ENCODE data around the gene PDE10A. TPM values are rescaled to one million over a fixed set of nuclear protein-coding genes. Genes with fewer than 3 reads are reported as not detected.

Gene PDE10A
- total and polyA plus RNA-seq, 8 donors: 0.78 to 58.2 (median 4.0) TPM; not detected in 1

DNA sequence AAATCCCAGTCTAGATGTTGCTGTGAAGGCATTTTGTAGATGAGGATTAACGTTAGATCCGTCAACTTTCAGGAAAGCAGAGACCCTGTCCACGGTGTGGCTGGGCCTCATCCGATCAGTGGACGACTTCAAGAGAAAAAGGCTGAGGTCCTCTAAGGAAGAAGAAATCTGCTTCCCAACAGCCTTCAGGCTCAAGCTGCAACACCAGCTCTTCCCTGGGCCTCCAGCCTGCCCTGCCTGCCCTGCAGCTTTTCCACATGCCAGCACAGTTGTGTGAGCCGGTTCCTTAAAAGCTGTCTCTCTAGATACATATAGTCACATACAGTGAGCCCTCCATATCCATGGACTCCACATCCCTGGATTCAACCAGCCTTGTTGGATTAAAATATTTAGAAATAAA, 14.1 kb upstream of the PDE10A start:
- TF ChIP-seq EP300 (IDR thresholded peaks at IDR 0.05) (no peak), POLR2A (IDR thresholded peaks at IDR 0.05) (no peak), POLR2AphosphoS5 (IDR thresholded peaks at IDR 0.05) (no peak)
- TF ChIP-seq, protein P1, sequence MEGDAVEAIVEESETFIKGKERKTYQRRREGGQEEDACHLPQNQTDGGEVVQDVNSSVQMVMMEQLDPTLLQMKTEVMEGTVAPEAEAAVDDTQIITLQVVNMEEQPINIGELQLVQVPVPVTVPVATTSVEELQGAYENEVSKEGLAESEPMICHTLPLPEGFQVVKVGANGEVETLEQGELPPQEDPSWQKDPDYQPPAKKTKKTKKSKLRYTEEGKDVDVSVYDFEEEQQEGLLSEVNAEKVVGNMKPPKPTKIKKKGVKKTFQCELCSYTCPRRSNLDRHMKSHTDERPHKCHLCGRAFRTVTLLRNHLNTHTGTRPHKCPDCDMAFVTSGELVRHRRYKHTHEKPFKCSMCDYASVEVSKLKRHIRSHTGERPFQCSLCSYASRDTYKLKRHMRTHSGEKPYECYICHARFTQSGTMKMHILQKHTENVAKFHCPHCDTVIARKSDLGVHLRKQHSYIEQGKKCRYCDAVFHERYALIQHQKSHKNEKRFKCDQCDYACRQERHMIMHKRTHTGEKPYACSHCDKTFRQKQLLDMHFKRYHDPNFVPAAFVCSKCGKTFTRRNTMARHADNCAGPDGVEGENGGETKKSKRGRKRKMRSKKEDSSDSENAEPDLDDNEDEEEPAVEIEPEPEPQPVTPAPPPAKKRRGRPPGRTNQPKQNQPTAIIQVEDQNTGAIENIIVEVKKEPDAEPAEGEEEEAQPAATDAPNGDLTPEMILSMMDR (IDR thresholded peaks at IDR 0.05): no peak
- no peak overlapping the region for H3K4me3 ChIP-seq
- no peaks in the 10 kb centered on the region for H3K36me3 ChIP-seq
- intact Hi-C loops (cut with DNase I; ENCODE audit: low total_unique reads): no loop called here
- no peaks in the 10 kb centered on the region for H3K4me1 ChIP-seq
- H3K9me3 ChIP-seq: no peaks in the 10 kb centered on the region
- H3K27me3 ChIP-seq: peaks cover 0 to under 1% (median 0%) of the 10 kb centered on the region in 3 donors
- DNase-seq: no peak
- H3K27ac ChIP-seq: no peak overlapping the region
- 85 to 94% (median 92%) methylated on average over 6 of the region's 6 CpGs for WGBS, 5 donors

DNA sequence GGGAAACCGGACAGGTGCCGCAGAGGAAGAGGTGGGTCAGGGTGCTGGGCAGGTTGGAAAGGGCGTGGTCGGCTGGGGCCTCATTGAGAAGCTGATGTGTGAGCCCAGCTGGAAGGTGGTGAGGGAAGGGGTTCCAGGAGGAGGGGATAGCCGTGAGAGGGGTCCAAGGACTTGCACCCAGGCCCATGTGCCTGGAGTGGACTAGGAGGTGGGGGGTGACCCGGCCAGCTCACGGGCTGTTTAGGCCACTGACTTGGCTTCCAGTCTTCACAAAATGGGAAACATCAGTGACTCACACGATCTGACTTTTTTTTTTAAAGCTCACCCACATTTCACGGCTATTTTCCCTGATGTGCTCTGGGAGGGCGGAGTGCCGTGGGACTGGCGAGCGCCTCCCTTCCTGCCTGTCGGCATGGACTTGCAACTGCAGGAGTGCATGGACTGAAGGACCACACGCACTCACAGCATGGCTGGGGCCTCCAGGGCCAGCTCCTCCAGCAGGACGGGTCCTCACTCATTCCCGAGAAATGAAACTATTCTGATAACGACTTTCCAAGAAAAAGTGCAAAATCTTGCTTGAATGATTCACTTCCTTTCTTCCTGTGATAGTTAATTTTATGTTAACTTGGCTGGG, 13.5 kb upstream of the PDE10A start:
- Histone ChIP-seq H3K4me3 (no peak overlapping the region), H3K27me3 (no peaks in the 10 kb centered on the region), H3K9me3 (no peaks in the 10 kb centered on the region), H3K4me1 (no peaks in the 10 kb centered on the region), H3K36me3 (no peaks in the 10 kb centered on the region), H3K27ac (no peak overlapping the region)
- 77 to 90% (median 80%) methylated on average over 17 to 18 of the region's 18 CpGs for WGBS, 5 donors
- intact Hi-C loops (cut with DNase I; ENCODE audit: low total_unique reads): no loop called here
- TF ChIP-seq, protein P1 (IDR thresholded peaks at IDR 0.05): no peak
- TF ChIP-seq EP300 (IDR thresholded peaks at IDR 0.05): no peak
- no peak for TF ChIP-seq POLR2AphosphoS5 (IDR thresholded peaks at IDR 0.05)
- no peak for TF ChIP-seq POLR2A (IDR thresholded peaks at IDR 0.05)
- DNase-seq: no peak

DNA sequence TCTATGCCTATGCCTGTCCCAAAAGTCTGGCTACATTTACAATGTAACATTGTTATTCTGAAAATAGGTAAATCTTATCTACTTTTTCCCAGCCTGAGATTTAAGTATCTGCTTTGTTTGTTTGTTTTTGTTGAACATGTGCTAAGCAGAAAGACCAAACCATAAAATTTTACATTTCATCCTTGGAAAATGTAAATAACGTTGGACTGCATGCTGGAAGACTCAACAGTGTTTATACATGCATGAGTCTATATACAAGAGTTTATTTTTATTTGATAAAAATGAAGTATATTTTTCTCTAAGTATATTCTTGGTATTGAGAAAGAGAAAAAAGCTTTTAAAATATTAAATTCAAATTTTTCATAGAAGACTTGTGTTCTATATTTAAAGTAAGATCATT, 12.1 kb upstream of the PDE10A start:
- Histone ChIP-seq H3K36me3 (no peaks in the 10 kb centered on the region), H3K4me1 (no peaks in the 10 kb centered on the region), H3K27me3 (peaks cover 0 to 7% (median 0%) of the 10 kb centered on the region in 3 donors), H3K27ac (no peak overlapping the region), H3K9me3 (no peaks in the 10 kb centered on the region), H3K4me3 (no peak overlapping the region)
- TF ChIP-seq POLR2AphosphoS5 (IDR thresholded peaks at IDR 0.05) (no peak), POLR2A (IDR thresholded peaks at IDR 0.05) (no peak), EP300 (IDR thresholded peaks at IDR 0.05) (no peak)
- TF ChIP-seq, protein P1 (IDR thresholded peaks at IDR 0.05): no peak
- no peak for DNase-seq
- WGBS, 5 donors: 49 to 59% (median 55%) methylated on average over 1 of the region's 1 CpG
- intact Hi-C loops (cut with DNase I; ENCODE audit: low total_unique reads): no loop called here

DNA sequence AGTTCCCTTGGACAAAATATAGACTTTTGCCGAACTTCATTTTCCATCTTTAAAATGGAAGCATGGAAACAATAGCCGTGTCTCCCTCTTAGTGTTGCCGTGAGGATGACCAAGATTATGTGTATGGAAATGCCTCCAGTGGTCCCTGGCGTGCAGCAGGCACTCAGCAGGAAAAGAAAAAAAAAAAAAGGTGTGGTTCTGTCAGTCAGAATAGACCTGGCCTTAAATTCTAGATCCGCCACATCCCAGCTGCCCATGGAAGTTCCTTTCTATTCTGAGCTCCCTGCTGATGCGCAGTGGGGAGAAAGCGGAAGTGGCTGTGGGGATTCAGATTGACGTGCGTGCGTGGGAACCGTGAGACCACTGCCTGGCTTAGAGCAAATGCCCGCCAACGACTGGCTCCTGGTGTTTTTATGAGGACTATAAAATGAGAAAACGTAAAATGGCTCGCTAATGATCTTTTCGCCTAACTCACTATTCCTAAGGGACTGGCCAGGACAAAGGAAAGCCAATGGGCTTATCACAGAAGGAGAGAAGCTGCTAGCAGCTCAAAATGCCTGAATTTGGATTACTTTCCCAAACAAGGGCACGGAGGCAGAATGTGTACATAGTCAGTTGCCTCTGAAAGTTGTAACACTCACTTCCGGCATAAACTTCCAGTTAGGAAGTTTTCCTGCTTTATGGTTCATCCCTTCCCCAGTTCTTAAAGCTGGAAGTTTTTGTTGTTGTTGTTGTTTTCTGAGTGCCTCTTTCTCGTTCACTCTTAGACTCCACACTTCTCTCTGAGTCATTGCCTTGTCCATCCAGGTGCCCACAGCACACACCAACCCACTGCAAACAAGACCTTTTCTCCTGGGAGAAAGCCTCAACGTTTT, 11.4 kb upstream of the PDE10A start:
- no peaks in the 10 kb centered on the region for H3K4me1 ChIP-seq
- H3K4me3 ChIP-seq: no peak overlapping the region
- H3K27ac ChIP-seq: no peak overlapping the region
- intact Hi-C loops (cut with DNase I; ENCODE audit: low total_unique reads): no loop called here
- WGBS, 5 donors: 65 to 74% (median 71%) methylated on average over 20 of the region's 20 CpGs
- no peak for DNase-seq
- TF ChIP-seq, protein P1 (IDR thresholded peaks at IDR 0.05): no peak
- TF ChIP-seq POLR2AphosphoS5 (IDR thresholded peaks at IDR 0.05): no peak
- TF ChIP-seq EP300 (IDR thresholded peaks at IDR 0.05): no peak
- TF ChIP-seq POLR2A (IDR thresholded peaks at IDR 0.05): no peak
- no peaks in the 10 kb centered on the region for H3K9me3 ChIP-seq
- no peaks in the 10 kb centered on the region for H3K36me3 ChIP-seq
- H3K27me3 ChIP-seq: peaks cover 0 to 7% (median 0%) of the 10 kb centered on the region in 3 donors
